HG03060 (cell line): ENCODE measurements around the gene PLD4.

Experiments used
- ATAC-seq: cut with Tn5 transposase; IDR thresholded peaks from one replicate; pipeline ENCODE4 v1.9.1; 2021; ENCODE audit warnings: low read depth, moderate number of reproducible peaks; ENCODE audit not compliant: unreplicated experiment

The PLD4 gene

GRCh38 chr14:104953896-104954656 is 29.4 kb downstream of the PLD4 start:
- ATAC-seq: no peak

DNA sequence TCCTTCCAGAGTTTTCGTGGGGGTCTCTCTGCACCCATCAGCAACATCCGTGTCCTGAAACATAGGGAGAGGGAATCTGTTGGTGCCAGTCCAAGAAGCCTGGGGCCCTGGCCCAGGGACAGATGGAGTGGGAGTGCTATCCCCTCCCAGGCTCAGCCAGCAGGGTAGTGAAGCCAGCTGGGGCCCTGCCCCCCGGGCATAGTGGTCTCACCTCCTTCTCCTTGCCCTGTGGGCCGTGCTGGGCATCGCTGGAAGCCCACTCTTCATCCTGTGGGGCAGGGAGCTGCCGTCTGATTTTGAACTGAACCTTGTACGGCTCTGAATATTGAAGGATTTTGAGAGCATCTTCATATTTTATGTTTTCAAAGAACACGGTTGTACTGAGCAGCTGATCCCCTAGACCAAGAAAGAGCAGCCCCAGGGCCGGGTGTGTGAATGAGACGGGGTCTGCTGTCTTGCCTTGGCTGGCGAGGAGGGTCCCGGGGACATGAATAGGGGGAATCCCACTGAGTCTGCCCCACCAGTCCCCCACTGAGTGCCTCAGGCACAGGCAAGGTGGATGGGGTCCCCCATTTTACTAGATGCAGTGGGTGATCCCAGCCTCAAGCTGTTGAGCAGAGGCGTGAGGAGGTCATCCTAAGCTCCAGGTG is 30.2 kb downstream of the PLD4 start:
- ATAC-seq: no peak

- no peak for ATAC-seq
These were observed 30.7 kb downstream of the PLD4 start for GRCh38 chr14:104955396-104955770.

DNA sequence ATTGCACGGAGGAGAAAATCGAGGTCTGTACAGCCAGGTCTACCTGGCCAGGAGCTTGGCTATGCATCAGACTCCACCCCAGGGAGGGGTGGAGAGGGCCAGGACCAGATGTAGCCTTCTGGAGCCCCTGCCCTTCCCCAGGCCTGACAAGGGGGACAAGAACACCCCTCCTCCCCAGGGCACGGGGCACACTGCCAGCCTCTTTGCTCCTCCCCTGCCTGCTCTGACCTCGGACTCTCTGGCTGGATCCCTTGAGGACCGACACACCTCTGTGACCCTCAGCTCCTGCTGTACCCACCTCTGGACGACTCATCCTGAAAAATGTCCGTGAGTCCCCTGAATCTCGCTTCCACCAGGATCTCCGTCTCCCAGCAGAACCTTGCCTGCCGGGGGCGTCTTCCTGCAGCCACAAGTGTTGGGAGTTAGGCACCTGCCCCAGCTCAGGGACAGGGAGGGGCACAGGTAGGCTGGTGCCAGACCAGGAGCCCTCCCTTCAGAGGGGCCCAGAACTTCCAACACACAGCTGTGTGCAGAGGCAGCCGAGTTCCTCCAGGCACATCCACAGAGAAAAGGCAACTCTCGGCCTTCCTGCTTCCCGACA is 31.7 kb downstream of the PLD4 start:
- ATAC-seq: no peak

GRCh38 chr14:104957146-104958113 is 32.8 kb downstream of the PLD4 start:
- ATAC-seq: no peak

DNA sequence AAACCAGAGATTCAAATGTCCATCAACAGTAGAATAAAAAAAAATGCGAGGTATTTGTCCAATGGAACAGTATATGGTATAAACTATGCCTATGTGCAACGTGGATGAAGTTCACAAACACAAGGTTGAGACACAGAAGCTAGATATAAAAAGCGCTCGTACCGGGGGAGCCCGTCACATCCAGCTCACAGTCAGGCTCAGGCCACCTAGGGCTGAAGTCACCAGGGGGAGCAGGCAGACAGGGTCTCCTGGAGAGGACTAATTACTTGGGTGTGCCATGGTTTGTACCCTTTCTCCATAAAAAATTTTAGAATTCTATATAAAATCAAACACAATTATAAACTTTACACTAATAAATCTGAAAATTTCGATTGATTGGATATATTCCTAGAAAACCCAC is 39.9 kb downstream of the PLD4 start:
- ATAC-seq: no peak

- ATAC-seq: no peak
These were observed 41.0 kb downstream of the PLD4 start for GRCh38 chr14:104965561-104966231.

DNA sequence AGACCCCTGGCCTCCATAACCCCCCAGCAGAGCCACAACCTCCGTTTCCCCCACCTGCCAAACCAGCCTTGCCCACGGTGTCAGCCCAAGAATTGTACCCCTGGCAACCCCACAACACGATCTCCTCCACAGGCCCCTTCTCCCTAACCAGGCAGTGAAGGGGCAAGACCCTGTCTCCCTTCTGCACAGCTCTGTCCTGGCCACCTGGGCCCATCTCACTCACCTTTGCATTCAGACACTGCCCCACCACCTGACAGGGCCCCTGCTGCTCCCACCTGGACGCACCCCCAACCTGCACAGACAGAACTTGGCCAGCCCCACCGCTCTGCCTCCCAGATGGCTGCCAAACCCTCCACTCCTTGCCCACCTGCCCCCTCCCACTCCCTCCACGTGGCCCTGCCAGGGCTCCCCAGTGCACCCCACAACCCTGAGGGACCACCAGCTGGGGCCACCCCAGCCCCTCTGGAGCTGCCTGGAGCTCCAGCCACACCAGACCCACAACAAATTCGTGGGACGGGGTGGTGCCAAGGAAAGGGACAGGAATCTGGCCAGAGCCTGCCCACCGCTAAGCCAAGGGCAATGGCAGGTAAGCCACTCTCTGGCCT is 41.7 kb downstream of the PLD4 start:
- no peak for ATAC-seq

GRCh38 chr14:104966981-104967385 is 42.3 kb downstream of the PLD4 start:
- ATAC-seq: no peak

- no peak for ATAC-seq
These were observed 42.9 kb downstream of the PLD4 start for GRCh38 chr14:104967386-104968152.

GRCh38 chr14:104968153-104968527 is 43.5 kb downstream of the PLD4 start:
- no peak for ATAC-seq

DNA sequence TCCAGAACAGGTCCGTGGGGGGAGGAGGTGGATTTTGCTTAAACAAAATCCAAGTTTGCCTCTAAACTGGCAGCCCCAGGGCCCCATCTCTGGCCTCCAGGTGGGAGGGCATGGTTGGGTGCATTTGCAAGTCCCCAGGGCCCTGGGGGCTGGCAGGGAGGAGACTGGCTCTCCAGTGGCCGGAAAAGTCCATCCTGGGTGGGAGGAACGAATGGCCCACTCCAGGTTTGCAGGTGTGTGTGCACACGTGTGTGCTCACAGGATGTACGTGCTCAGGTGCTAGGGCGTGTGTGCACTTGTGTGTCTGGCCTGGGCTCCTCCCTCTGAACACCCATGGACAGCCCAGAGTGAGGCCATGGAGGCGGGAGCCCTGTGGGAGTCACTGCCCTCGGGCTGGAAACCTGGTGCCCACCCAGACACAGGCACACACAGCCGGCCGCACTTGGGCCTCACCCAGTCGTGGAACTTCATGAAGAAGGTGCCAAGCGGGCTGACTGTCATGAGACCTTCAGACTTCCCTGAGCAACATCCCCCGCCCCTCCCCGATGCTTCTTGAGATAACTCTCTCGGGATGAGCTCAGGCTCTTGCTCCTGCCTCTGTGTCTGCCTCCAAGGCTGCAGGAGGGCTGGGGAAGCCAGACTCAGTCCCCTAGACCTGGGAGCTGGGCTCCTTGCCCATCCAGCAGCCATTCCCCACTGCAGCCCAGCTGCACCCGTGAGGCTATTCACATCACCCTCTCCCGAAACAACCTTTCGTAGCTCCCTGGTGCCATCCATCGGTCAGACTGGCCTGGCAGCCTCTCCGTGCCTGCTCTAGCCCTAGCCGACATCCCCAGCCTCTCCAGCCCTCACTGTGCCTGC is 44.1 kb downstream of the PLD4 start:
- no peak for ATAC-seq

DNA sequence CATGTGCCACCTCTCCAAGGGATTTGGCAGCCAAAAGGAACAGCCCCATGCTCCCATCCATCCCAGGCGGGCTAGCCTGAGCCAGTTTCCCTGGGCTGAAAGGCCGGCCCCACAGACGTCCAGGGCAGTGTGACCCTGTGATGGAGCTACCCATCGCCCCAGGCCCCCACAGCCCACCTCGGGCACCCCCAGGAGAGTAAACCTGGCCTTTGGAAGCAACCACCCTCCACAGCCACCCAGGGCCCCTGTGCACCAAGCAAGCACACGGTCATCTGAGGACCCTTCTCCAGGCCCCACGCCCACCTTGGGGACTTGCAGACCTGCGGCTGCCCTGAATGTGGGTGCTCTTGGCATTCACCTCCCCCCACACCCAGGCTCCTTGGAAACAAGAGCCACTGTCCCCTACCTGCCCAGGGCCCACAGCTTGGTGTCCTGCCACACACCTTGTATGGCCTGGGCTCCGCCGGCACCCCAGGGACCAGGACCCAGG is 45.1 kb downstream of the PLD4 start:
- no peak for ATAC-seq

DNA sequence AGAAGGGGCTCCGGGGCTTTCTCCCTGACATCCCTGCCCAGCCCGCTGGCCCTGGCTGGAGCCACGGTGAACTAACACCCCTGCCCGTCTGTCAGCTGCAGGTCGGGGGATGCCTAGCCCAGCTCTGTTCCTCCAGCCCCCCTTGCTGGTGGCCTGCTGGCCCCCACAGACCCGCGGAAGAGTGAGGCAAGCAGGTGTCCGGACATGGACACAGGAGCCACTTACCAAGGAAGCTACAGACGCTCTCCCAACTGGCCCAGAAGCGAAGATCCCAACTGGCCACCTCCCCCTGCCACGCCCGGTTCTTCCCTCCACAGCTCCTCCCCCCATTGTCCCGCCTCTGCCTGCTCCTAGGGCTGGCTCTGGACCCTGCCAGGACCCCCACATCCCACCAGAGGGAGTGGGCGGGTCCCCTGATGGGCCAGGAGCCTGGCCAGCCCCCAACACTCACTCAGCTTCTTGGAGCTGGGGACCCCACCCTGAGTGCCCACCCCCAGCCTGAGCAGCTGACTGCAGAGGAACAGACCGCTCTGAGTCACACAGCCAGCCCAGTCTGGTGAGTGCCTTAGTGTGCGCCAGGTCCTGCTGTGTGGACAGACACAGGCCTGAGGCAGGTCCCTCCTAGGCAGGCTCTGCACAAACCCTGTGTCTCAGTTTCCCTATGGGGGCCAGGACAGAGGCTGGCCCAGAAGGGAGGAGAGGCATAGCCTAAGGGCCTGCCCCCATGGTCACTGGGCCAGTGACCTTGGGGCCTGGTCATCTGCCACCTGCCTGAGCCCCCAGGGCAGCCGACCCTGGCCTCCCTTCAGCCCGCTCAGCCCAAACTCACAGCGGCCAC is 45.8 kb downstream of the PLD4 start:
- no peak for ATAC-seq

- ATAC-seq: no peak
These were observed 47.0 kb downstream of the PLD4 start for GRCh38 chr14:104971447-104972240.
